Nephron (organoid): Measurements from ENCODE around the gene GRIK4.
"Not testable (repeated sequence)": the region's sequence is repeated elsewhere in the genome, so short reads cannot be mapped to it uniquely, and the experiment has no call there.

Experiments
- H3K27ac Mint-ChIP-seq, 3 experiments: 2 replicates each; pipeline ENCODE4 v1.8.0; 2020; ENCODE audit warnings: mixed read lengths in 3 of 3, mild to moderate bottlenecking in 2 of 3, moderate library complexity in 1 of 3
- H3K27me3 Mint-ChIP-seq: 2 replicates; pipeline ENCODE4 v1.8.0; 2021; ENCODE audit warnings: low read depth, mild to moderate bottlenecking, moderate library complexity, mixed read lengths
- H3K36me3 Mint-ChIP-seq: 2 replicates; pipeline ENCODE4 v1.8.0; 2020; ENCODE audit warnings: low read depth, mixed read lengths
- H3K4me1 Mint-ChIP-seq: 2 replicates; pipeline ENCODE4 v1.8.0; 2020; ENCODE audit warnings: mixed read lengths
- H3K4me3 Mint-ChIP-seq, 3 experiments: 2 replicates each; pipeline ENCODE4 v1.8.0; 2020; ENCODE audit warnings: mild to moderate bottlenecking in 3 of 3, mixed read lengths in 3 of 3, moderate library complexity in 2 of 3
- H3K9me3 Mint-ChIP-seq: 2 replicates; pipeline ENCODE4 v1.8.0; 2020; ENCODE audit warnings: mixed read lengths
- CTCF ChIP-seq, 3 experiments: fragments of 200-600 bp; sonication (generic); IDR thresholded peaks; one replicate each; pipeline ENCODE4 v1.5.0; 2021; ENCODE audit warnings: antibody characterized with exemption in 3 of 3; ENCODE audit not compliant: unreplicated experiment in 3 of 3

Gene GRIK4

GRCh38 chr11:120752668-120753067, 241.1 kb downstream of the GRIK4 start:
- H3K4me1 Mint-ChIP-seq = peaks cover 7% of the 10 kb centered on the region
- no peak overlapping the region for H3K4me3 Mint-ChIP-seq
- H3K9me3 Mint-ChIP-seq = no peaks in the 10 kb centered on the region
- TF ChIP-seq CTCF (IDR thresholded peaks at IDR 0.05; ENCODE audit: unreplicated experiment in 3 of 3) = no peak
- no peaks in the 10 kb centered on the region for H3K36me3 Mint-ChIP-seq
- no peak overlapping the region for H3K27ac Mint-ChIP-seq
- H3K27me3 Mint-ChIP-seq = peaks cover 10% of the 10 kb centered on the region

GRCh38 chr11:120756931-120757330, 245.4 kb downstream of the GRIK4 start:
- no peak for TF ChIP-seq CTCF (IDR thresholded peaks at IDR 0.05; ENCODE audit: unreplicated experiment in 3 of 3)
- Mint-ChIP-seq H3K4me1 (peaks cover 9% of the 10 kb centered on the region), H3K27ac (no peak overlapping the region), H3K9me3 (no peaks in the 10 kb centered on the region), H3K4me3 (no peak overlapping the region), H3K27me3 (peaks cover 7% of the 10 kb centered on the region), H3K36me3 (no peaks in the 10 kb centered on the region)

GRCh38 chr11:120759046-120759445, 247.5 kb downstream of the GRIK4 start:
- Mint-ChIP-seq H3K36me3 (no peaks in the 10 kb centered on the region), H3K4me3 (no peak overlapping the region), H3K9me3 (peaks cover 15% of the 10 kb centered on the region), H3K27me3 (peaks cover under 1% of the 10 kb centered on the region), H3K4me1 (peaks cover 9% of the 10 kb centered on the region), H3K27ac (no peak overlapping the region)
- TF ChIP-seq CTCF (IDR thresholded peaks at IDR 0.05; ENCODE audit: unreplicated experiment in 3 of 3) = no peak

GRCh38 chr11:120765710-120766109, 254.2 kb downstream of the GRIK4 start:
- peaks cover 54% of the 10 kb centered on the region for H3K9me3 Mint-ChIP-seq
- not testable (repeated sequence) for H3K27ac Mint-ChIP-seq, H3K4me3 Mint-ChIP-seq, H3K27me3 Mint-ChIP-seq, H3K36me3 Mint-ChIP-seq, H3K4me1 Mint-ChIP-seq

- no peak overlapping the region for H3K27ac Mint-ChIP-seq
- H3K27me3 Mint-ChIP-seq = peaks cover 10% of the 10 kb centered on the region
- no peak overlapping the region for H3K4me3 Mint-ChIP-seq
- peaks cover 54% of the 10 kb centered on the region for H3K9me3 Mint-ChIP-seq
- no peak for TF ChIP-seq CTCF (IDR thresholded peaks at IDR 0.05; ENCODE audit: unreplicated experiment in 3 of 3)
- peaks cover 3% of the 10 kb centered on the region for H3K36me3 Mint-ChIP-seq
- no peaks in the 10 kb centered on the region for H3K4me1 Mint-ChIP-seq
Measured at GRCh38 chr11:120766318-120766717, 254.8 kb downstream of the GRIK4 start.

GRCh38 chr11:120768949-120769348, 257.4 kb downstream of the GRIK4 start:
- Mint-ChIP-seq H3K4me1 (no peaks in the 10 kb centered on the region), H3K9me3 (peaks cover 45% of the 10 kb centered on the region), H3K27me3 (peaks cover 10% of the 10 kb centered on the region), H3K27ac (no peak overlapping the region), H3K4me3 (no peak overlapping the region), H3K36me3 (peaks cover 3% of the 10 kb centered on the region)
- TF ChIP-seq CTCF (IDR thresholded peaks at IDR 0.05; ENCODE audit: unreplicated experiment in 3 of 3) = no peak
